ENCODE measurements around the gene PPP1R1B.

PPP1R1B gene

GRCh38 chr17:39653316-39653661 lies 26.5 kb downstream of the PPP1R1B start:
- H3K9ac ChIP-seq (ENCODE audit: low read depth in 1 of 2, low read length in 2 of 2): peak overlapping the region in 1 of 2 donors; percentile 1
- H3K4me3 ChIP-seq (ENCODE audit: low read depth in 1 of 2, low read length in 2 of 2): no peak overlapping the region
- H3K4me1 ChIP-seq (ENCODE audit: control insufficient read depth in 1 of 2, insufficient read depth in 2 of 2, low read length in 2 of 2): peaks cover 15 to 34% of the 10 kb centered on the region in 2 donors
- no peak overlapping the region for H3K27ac ChIP-seq (ENCODE audit: low read depth, low read length)
- no peaks in the 10 kb centered on the region for H3K9me3 ChIP-seq (ENCODE audit: control insufficient read depth in 1 of 2, low read length in 2 of 2)
- H3K27me3 ChIP-seq (ENCODE audit: control insufficient read depth in 1 of 2, insufficient read depth in 2 of 2, low read length in 2 of 2): no peaks in the 10 kb centered on the region
- H3K36me3 ChIP-seq (ENCODE audit: control insufficient read depth in 1 of 2, insufficient read depth in 2 of 2, low read length in 2 of 2): peaks cover 15 to 26% of the 10 kb centered on the region in 2 donors

GRCh38 chr17:39653662-39654331 lies 27.0 kb downstream of the PPP1R1B start:
- Histone ChIP-seq H3K4me3 (ENCODE audit: low read depth in 1 of 2, low read length in 2 of 2) (no peak overlapping the region), H3K27ac (ENCODE audit: low read depth, low read length) (no peak overlapping the region), H3K4me1 (ENCODE audit: control insufficient read depth in 1 of 2, insufficient read depth in 2 of 2, low read length in 2 of 2) (peaks cover 15 to 31% of the 10 kb centered on the region in 2 donors), H3K9me3 (ENCODE audit: control insufficient read depth in 1 of 2, low read length in 2 of 2) (no peaks in the 10 kb centered on the region), H3K9ac (ENCODE audit: low read depth in 1 of 2, low read length in 2 of 2) (peak overlapping the region in 1 of 2 donors; percentile 1), H3K36me3 (ENCODE audit: control insufficient read depth in 1 of 2, insufficient read depth in 2 of 2, low read length in 2 of 2) (peaks cover 19 to 31% of the 10 kb centered on the region in 2 donors), H3K27me3 (ENCODE audit: control insufficient read depth in 1 of 2, insufficient read depth in 2 of 2, low read length in 2 of 2) (no peaks in the 10 kb centered on the region)

GRCh38 chr17:39655105-39655504 lies 28.4 kb downstream of the PPP1R1B start:
- Histone ChIP-seq H3K27ac (ENCODE audit: low read depth, low read length) (no peak overlapping the region), H3K4me3 (ENCODE audit: low read depth in 1 of 2, low read length in 2 of 2) (no peak overlapping the region), H3K4me1 (ENCODE audit: control insufficient read depth in 1 of 2, insufficient read depth in 2 of 2, low read length in 2 of 2) (peaks cover 15 to 31% of the 10 kb centered on the region in 2 donors)

GRCh38 chr17:39658346-39658745 lies 31.6 kb downstream of the PPP1R1B start:
- H3K4me3 ChIP-seq (ENCODE audit: low read depth in 1 of 2, low read length in 2 of 2): no peak overlapping the region
- H3K9me3 ChIP-seq (ENCODE audit: control insufficient read depth in 1 of 2, low read length in 2 of 2): no peaks in the 10 kb centered on the region
- peaks cover 35 to 52% of the 10 kb centered on the region in 2 donors for H3K36me3 ChIP-seq (ENCODE audit: control insufficient read depth in 1 of 2, insufficient read depth in 2 of 2, low read length in 2 of 2)
- H3K27me3 ChIP-seq (ENCODE audit: control insufficient read depth in 1 of 2, insufficient read depth in 2 of 2, low read length in 2 of 2): no peaks in the 10 kb centered on the region
- no peak overlapping the region for H3K9ac ChIP-seq (ENCODE audit: low read depth in 1 of 2, low read length in 2 of 2)
- peaks cover 14 to 24% of the 10 kb centered on the region in 2 donors for H3K4me1 ChIP-seq (ENCODE audit: control insufficient read depth in 1 of 2, insufficient read depth in 2 of 2, low read length in 2 of 2)
- H3K27ac ChIP-seq (ENCODE audit: low read depth, low read length): no peak overlapping the region

More at GRCh38 chr17:39655105-39655504, 28.4 kb downstream of the PPP1R1B start:
- Histone ChIP-seq H3K9ac (ENCODE audit: low read depth in 1 of 2, low read length in 2 of 2) (no peak overlapping the region), H3K27me3 (ENCODE audit: control insufficient read depth in 1 of 2, insufficient read depth in 2 of 2, low read length in 2 of 2) (no peaks in the 10 kb centered on the region), H3K9me3 (ENCODE audit: control insufficient read depth in 1 of 2, low read length in 2 of 2) (no peaks in the 10 kb centered on the region), H3K36me3 (ENCODE audit: control insufficient read depth in 1 of 2, insufficient read depth in 2 of 2, low read length in 2 of 2) (peaks cover 25 to 33% of the 10 kb centered on the region in 2 donors)

GRCh38 chr17:39658760-39659159 lies 32.0 kb downstream of the PPP1R1B start:
- no peaks in the 10 kb centered on the region for H3K27me3 ChIP-seq (ENCODE audit: control insufficient read depth in 1 of 2, insufficient read depth in 2 of 2, low read length in 2 of 2)
- no peak overlapping the region for H3K9ac ChIP-seq (ENCODE audit: low read depth in 1 of 2, low read length in 2 of 2)
- H3K36me3 ChIP-seq (ENCODE audit: control insufficient read depth in 1 of 2, insufficient read depth in 2 of 2, low read length in 2 of 2): peaks cover 35 to 52% of the 10 kb centered on the region in 2 donors

GRCh38 chr17:39659279-39660010 lies 32.7 kb downstream of the PPP1R1B start:
- Histone ChIP-seq H3K36me3 (ENCODE audit: control insufficient read depth in 1 of 2, insufficient read depth in 2 of 2, low read length in 2 of 2) (peaks cover 35 to 52% of the 10 kb centered on the region in 2 donors), H3K4me3 (ENCODE audit: low read depth in 1 of 2, low read length in 2 of 2) (no peak overlapping the region), H3K4me1 (ENCODE audit: control insufficient read depth in 1 of 2, insufficient read depth in 2 of 2, low read length in 2 of 2) (peaks cover 23 to 27% of the 10 kb centered on the region in 2 donors), H3K9me3 (ENCODE audit: control insufficient read depth in 1 of 2, low read length in 2 of 2) (no peaks in the 10 kb centered on the region), H3K27me3 (ENCODE audit: control insufficient read depth in 1 of 2, insufficient read depth in 2 of 2, low read length in 2 of 2) (no peaks in the 10 kb centered on the region), H3K27ac (ENCODE audit: low read depth, low read length) (peak overlapping the region; percentile 25), H3K9ac (ENCODE audit: low read depth in 1 of 2, low read length in 2 of 2) (no peak overlapping the region)

More at GRCh38 chr17:39658760-39659159, 32.0 kb downstream of the PPP1R1B start:
- H3K9me3 ChIP-seq (ENCODE audit: control insufficient read depth in 1 of 2, low read length in 2 of 2): no peaks in the 10 kb centered on the region
- no peak overlapping the region for H3K4me3 ChIP-seq (ENCODE audit: low read depth in 1 of 2, low read length in 2 of 2)
- no peak overlapping the region for H3K27ac ChIP-seq (ENCODE audit: low read depth, low read length)
- H3K4me1 ChIP-seq (ENCODE audit: control insufficient read depth in 1 of 2, insufficient read depth in 2 of 2, low read length in 2 of 2): peaks cover 16 to 21% of the 10 kb centered on the region in 2 donors

- no peak overlapping the region for H3K27ac ChIP-seq (ENCODE audit: low read depth, low read length)
- H3K4me3 ChIP-seq (ENCODE audit: low read depth in 1 of 2, low read length in 2 of 2): no peak overlapping the region
- no peaks in the 10 kb centered on the region for H3K27me3 ChIP-seq (ENCODE audit: control insufficient read depth in 1 of 2, insufficient read depth in 2 of 2, low read length in 2 of 2)
- no peaks in the 10 kb centered on the region for H3K9me3 ChIP-seq (ENCODE audit: control insufficient read depth in 1 of 2, low read length in 2 of 2)
- H3K4me1 ChIP-seq (ENCODE audit: control insufficient read depth in 1 of 2, insufficient read depth in 2 of 2, low read length in 2 of 2): peaks cover 24 to 32% of the 10 kb centered on the region in 2 donors
- peaks cover 30 to 50% of the 10 kb centered on the region in 2 donors for H3K36me3 ChIP-seq (ENCODE audit: control insufficient read depth in 1 of 2, insufficient read depth in 2 of 2, low read length in 2 of 2)
- H3K9ac ChIP-seq (ENCODE audit: low read depth in 1 of 2, low read length in 2 of 2): no peak overlapping the region
These were observed 33.2 kb downstream of the PPP1R1B start for GRCh38 chr17:39660011-39660360.

- Histone ChIP-seq H3K27me3 (ENCODE audit: control insufficient read depth in 1 of 2, insufficient read depth in 2 of 2, low read length in 2 of 2) (peaks cover under 1 to 2% of the 10 kb centered on the region in 2 donors), H3K4me3 (ENCODE audit: low read depth in 1 of 2, low read length in 2 of 2) (no peak overlapping the region), H3K4me1 (ENCODE audit: control insufficient read depth in 1 of 2, insufficient read depth in 2 of 2, low read length in 2 of 2) (peaks cover 24 to 32% of the 10 kb centered on the region in 2 donors), H3K36me3 (ENCODE audit: control insufficient read depth in 1 of 2, insufficient read depth in 2 of 2, low read length in 2 of 2) (peaks cover 30 to 50% of the 10 kb centered on the region in 2 donors), H3K27ac (ENCODE audit: low read depth, low read length) (no peak overlapping the region), H3K9ac (ENCODE audit: low read depth in 1 of 2, low read length in 2 of 2) (no peak overlapping the region), H3K9me3 (ENCODE audit: control insufficient read depth in 1 of 2, low read length in 2 of 2) (no peaks in the 10 kb centered on the region)
These were observed 33.9 kb downstream of the PPP1R1B start for GRCh38 chr17:39660397-39661385.

- peaks cover 30 to 40% of the 10 kb centered on the region in 2 donors for H3K36me3 ChIP-seq (ENCODE audit: control insufficient read depth in 1 of 2, insufficient read depth in 2 of 2, low read length in 2 of 2)
- no peak overlapping the region for H3K27ac ChIP-seq (ENCODE audit: low read depth, low read length)
- H3K9me3 ChIP-seq (ENCODE audit: control insufficient read depth in 1 of 2, low read length in 2 of 2): no peaks in the 10 kb centered on the region
- H3K9ac ChIP-seq (ENCODE audit: low read depth in 1 of 2, low read length in 2 of 2): peak overlapping the region in 1 of 2 donors; percentile 10
- no peak overlapping the region for H3K4me3 ChIP-seq (ENCODE audit: low read depth in 1 of 2, low read length in 2 of 2)
- H3K4me1 ChIP-seq (ENCODE audit: control insufficient read depth in 1 of 2, insufficient read depth in 2 of 2, low read length in 2 of 2): peaks cover 26 to 36% of the 10 kb centered on the region in 2 donors
- H3K27me3 ChIP-seq (ENCODE audit: control insufficient read depth in 1 of 2, insufficient read depth in 2 of 2, low read length in 2 of 2): peaks cover 13% of the 10 kb centered on the region in 2 donors
These were observed 35.2 kb downstream of the PPP1R1B start for GRCh38 chr17:39661744-39662541.

Data from duodenal mucosa (tissue), 2 donors.